ENCODE data around the gene COX4I1. TPM values are rescaled to one million over a fixed set of nuclear protein-coding genes. Genes with fewer than 3 reads are reported as not detected.
"Not testable (repeated sequence)": the region's sequence is repeated elsewhere in the genome, so short reads cannot be mapped to it uniquely, and the experiment has no call there.

COX4I1 gene
- total RNA-seq, 2 donors from 2014 or later, result 1,115 to 1,368 TPM

GRCh38 chr16:85816159-85816558 lies 16.7 kb downstream of the COX4I1 start:
- intact Hi-C loops (cut with DNase I, micrococcal nuclease), result no loop called here
- no peak for DNase-seq
- ATAC-seq, result no peak

GRCh38 chr16:85817195-85817594 lies 17.7 kb downstream of the COX4I1 start:
- DNase-seq; intact Hi-C loops (cut with DNase I, micrococcal nuclease); ATAC-seq: not testable (repeated sequence)

GRCh38 chr16:85819245-85819644 lies 19.8 kb downstream of the COX4I1 start:
- ATAC-seq (peak; percentile 78), DNase-seq (peak; percentile 83 to 94)
- intact Hi-C loops (cut with DNase I, micrococcal nuclease), result no loop called here

GRCh38 chr16:85819771-85820170 lies 20.3 kb downstream of the COX4I1 start:
- intact Hi-C loops (cut with DNase I, micrococcal nuclease), result loop anchor here (5.0 to 10.0 kb wide), 2 partner anchors 165 to 198 kb away; no protein-coding TSS in a partner anchor
- DNase-seq (no peak), ATAC-seq (no peak)

GRCh38 chr16:85820604-85821372 lies 21.3 kb downstream of the COX4I1 start:
- ATAC-seq, result peak; percentile 37
- peak in 1 of 2 donors; percentile 29 for DNase-seq
- intact Hi-C loops (cut with DNase I, micrococcal nuclease), result loop anchor here (5.0 to 10.0 kb wide), 2 partner anchors 164 to 197 kb away; no protein-coding TSS in a partner anchor

GRCh38 chr16:85821390-85822135 lies 22.1 kb downstream of the COX4I1 start:
- intact Hi-C loops (cut with DNase I, micrococcal nuclease), result loop anchor here (5.0 to 10.0 kb wide), 2 partner anchors 163 to 196 kb away; no protein-coding TSS in a partner anchor
- DNase-seq, result peak; percentile 78 to 83
- peak; percentile 91 for ATAC-seq

GRCh38 chr16:85822145-85822544 lies 22.6 kb downstream of the COX4I1 start:
- no peak for DNase-seq
- no peak for ATAC-seq
- intact Hi-C loops (cut with DNase I, micrococcal nuclease), result loop anchor here (5.0 to 10.0 kb wide), 2 partner anchors 163 to 195 kb away; no protein-coding TSS in a partner anchor

GRCh38 chr16:85823328-85823920 lies 23.9 kb downstream of the COX4I1 start:
- ATAC-seq, result no peak
- DNase-seq, result no peak
- intact Hi-C loops (cut with DNase I, micrococcal nuclease), result loop anchor here (5.0 to 10.0 kb wide), 2 partner anchors 161 to 194 kb away; no protein-coding TSS in a partner anchor

- intact Hi-C loops (cut with DNase I, micrococcal nuclease), result loop anchor here (5.0 to 10.0 kb wide), 2 partner anchors 160 to 193 kb away; no protein-coding TSS in a partner anchor
- no peak for DNase-seq
- no peak for ATAC-seq
These were observed 25.0 kb downstream of the COX4I1 start for GRCh38 chr16:85824161-85825135.

GRCh38 chr16:85825326-85825725 lies 25.8 kb downstream of the COX4I1 start:
- DNase-seq (no peak), ATAC-seq (no peak)
- intact Hi-C loops (cut with DNase I, micrococcal nuclease), result loop anchor here (10.0 kb wide), 1 partner anchor 159 kb away; no protein-coding TSS in a partner anchor

GRCh38 chr16:85826686-85827247 lies 27.3 kb downstream of the COX4I1 start:
- no peak for ATAC-seq

GRCh38 chr16:85828166-85828565 lies 28.7 kb downstream of the COX4I1 start:
- ATAC-seq, result no peak
- no peak for DNase-seq
- intact Hi-C loops (cut with DNase I, micrococcal nuclease), result loop anchor here (10.0 kb wide), 1 partner anchor 157 kb away; no protein-coding TSS in a partner anchor

More at GRCh38 chr16:85826686-85827247, 27.3 kb downstream of the COX4I1 start:
- intact Hi-C loops (cut with DNase I, micrococcal nuclease), result loop anchor here (10.0 kb wide), 1 partner anchor 158 kb away; no protein-coding TSS in a partner anchor
- DNase-seq, result no peak

GRCh38 chr16:85829171-85829719 lies 29.8 kb downstream of the COX4I1 start:
- ATAC-seq (no peak), DNase-seq (no peak)
- intact Hi-C loops (cut with DNase I, micrococcal nuclease), result loop anchor here (10.0 kb wide), 1 partner anchor 156 kb away; no protein-coding TSS in a partner anchor

- DNase-seq, result peak; percentile 28 to 45
- intact Hi-C loops (cut with DNase I, micrococcal nuclease), result loop anchor here (10.0 kb wide), 1 partner anchor 155 kb away; no protein-coding TSS in a partner anchor
- no peak for ATAC-seq
These were observed 30.4 kb downstream of the COX4I1 start for GRCh38 chr16:85829751-85830445.

- intact Hi-C loops (cut with DNase I, micrococcal nuclease), result no loop called here
- no peak for ATAC-seq
- DNase-seq, result no peak
These were observed 31.3 kb downstream of the COX4I1 start for GRCh38 chr16:85830821-85831220.

GRCh38 chr16:85832570-85833218 lies 33.2 kb downstream of the COX4I1 start:
- ATAC-seq, result no peak
- intact Hi-C loops (cut with DNase I, micrococcal nuclease), result no loop called here
- peak in 1 of 2 donors; percentile 25 for DNase-seq

Measured in left colon (tissue), 2 donors.